Measurements from ENCODE around the gene PCK1. TPM values are rescaled to one million over a fixed set of nuclear protein-coding genes. Genes with fewer than 3 reads are reported as not detected.
A peak's percentile ranks its signal among the peaks of the same experiment; 100 is the strongest.

PCK1 gene
- total and polyA plus RNA-seq, 5 donors: 0.25 to 4.1 (median 0.80) TPM

DNA sequence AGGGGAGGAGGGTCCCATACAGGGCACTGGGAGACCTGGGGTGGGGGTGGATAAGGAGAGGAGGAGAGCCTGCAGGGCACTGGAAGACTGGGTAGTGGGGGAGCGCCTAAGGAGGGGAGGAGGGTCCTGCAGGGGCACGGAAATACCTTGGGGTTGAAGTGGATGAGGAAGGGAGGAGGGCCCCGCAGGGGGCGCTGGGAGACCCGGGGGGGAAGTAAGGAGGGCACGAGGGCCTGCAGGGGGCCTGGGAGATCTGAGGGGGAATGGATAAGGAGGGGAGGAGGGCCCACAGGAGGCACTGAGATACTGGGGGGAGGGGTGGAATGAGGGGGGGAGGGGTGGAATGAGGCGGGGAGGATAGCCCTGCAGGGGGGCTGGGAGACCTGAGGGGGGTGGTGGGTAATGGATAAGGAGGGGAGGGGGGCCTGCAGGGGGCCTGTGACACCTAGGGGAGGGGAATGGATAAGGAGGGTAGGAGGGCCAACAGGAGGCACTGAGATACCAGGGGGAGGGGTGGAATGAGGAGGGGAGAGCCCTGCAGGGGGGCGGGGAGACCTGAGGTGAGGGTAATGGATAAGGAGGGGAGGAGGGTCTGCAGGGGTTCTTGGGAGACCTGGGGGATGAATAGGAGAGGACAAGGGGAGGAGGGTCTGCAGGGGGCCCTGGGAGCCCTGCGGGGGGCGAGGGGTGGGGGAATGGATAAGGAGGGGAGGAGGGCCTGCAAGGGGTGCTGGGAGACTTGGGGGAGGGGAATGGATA is 35.4 kb upstream of the PCK1 start:
- Histone ChIP-seq H3K9me3 (ENCODE audit: control insufficient read depth, low read length) (no peaks in the 10 kb centered on the region), H3K27ac (ENCODE audit: low read length) (no peak overlapping the region), H3K4me3 (ENCODE audit: low read length) (no peak overlapping the region), H3K4me1 (ENCODE audit: control insufficient read depth, insufficient read depth, low read length) (no peaks in the 10 kb centered on the region), H3K27me3 (ENCODE audit: control insufficient read depth, insufficient read depth) (no peaks in the 10 kb centered on the region)
- no peak for DNase-seq
- intact Hi-C loops (cut with DNase I): no loop called here
- ATAC-seq: no peak
- 63% methylated on average over 10 of the region's 10 CpGs for WGBS

DNA sequence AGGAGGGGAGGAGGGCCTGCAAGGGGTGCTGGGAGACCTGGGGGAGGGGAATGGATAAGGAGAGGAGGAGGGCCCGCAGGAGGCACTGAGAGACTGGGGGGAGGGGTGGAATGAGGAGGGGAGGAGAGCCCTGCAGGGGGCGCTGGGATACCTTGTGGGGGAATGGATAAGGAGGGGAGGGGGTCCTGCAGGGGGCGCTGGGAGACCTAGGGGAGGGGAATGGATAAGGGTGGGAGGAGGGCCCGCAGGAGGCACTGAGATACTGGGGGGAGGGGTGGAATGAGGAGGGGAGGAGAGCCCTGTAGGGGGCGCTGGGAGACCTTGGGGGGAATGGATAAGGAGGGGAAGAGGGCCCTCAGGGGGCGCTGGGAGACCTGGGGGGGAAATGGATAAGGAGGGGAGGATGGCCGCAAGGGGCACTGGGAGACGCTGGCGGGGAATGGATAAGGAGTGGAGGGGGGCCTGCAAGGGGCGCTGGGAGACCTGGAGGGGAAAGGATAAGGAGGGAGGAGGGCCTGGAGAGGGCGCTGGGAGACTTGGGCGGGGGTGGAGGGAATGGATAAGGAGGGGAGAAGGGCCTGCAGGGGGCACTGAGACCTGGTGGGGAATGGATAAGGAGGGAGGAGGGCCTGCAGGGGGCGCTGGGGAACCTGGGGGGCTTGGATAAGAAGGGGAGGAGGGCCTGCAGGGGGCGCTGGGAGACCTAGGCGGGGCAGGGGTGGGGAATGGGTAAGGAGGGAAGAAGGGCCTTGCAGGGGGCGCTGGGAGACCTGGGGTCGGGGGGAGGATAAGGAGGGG is 34.6 kb upstream of the PCK1 start:
- DNase-seq: peak in 1 of 3 donors; percentile 56
- WGBS: 65% methylated on average over 17 of the region's 17 CpGs

DNA sequence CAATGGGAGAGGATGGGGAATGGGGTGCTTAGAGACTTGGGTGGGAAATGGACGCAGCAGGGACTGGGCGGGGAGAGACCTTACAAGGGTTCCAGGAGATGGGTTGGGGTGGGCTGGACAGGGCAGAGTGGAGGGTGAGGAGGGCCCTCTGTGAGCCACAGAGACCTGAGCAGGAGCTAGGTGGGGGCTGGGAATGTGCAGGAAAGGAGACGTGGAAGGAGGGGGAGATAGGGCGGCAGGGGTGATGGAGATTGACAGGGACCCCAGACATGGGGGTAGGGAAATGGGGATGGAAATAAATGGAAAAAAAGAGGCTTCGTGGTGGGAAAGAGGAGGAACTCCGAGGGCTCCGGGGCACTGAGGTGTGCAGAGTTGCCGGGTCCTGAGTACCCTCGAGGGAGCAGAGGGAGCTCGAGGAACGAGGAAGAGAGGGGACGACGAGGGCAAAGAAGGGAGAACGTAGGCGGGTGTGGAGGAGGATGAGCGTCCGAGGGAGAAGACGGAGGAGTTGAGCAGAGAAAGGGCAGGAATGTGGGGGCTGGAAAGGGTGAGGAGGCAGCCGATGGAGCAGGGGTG is 33.9 kb upstream of the PCK1 start:
- ATAC-seq (no peak), DNase-seq (no peak)
- WGBS: 44% methylated on average over 19 of the region's 19 CpGs
- H3K4me3 ChIP-seq (ENCODE audit: low read length): no peak overlapping the region
- no peaks in the 10 kb centered on the region for H3K4me1 ChIP-seq (ENCODE audit: control insufficient read depth, insufficient read depth, low read length)
- intact Hi-C loops (cut with DNase I): no loop called here
- no peak overlapping the region for H3K27ac ChIP-seq (ENCODE audit: low read length)
- H3K27me3 ChIP-seq (ENCODE audit: control insufficient read depth, insufficient read depth): no peaks in the 10 kb centered on the region
- H3K9me3 ChIP-seq (ENCODE audit: control insufficient read depth, low read length): no peaks in the 10 kb centered on the region

More for the DNA sequence above, 34.6 kb upstream of the PCK1 start:
- H3K27ac ChIP-seq (ENCODE audit: low read length): no peak overlapping the region
- intact Hi-C loops (cut with DNase I): no loop called here
- H3K9me3 ChIP-seq (ENCODE audit: control insufficient read depth, low read length): no peaks in the 10 kb centered on the region
- no peak overlapping the region for H3K4me3 ChIP-seq (ENCODE audit: low read length)
- no peaks in the 10 kb centered on the region for H3K4me1 ChIP-seq (ENCODE audit: control insufficient read depth, insufficient read depth, low read length)
- H3K27me3 ChIP-seq (ENCODE audit: control insufficient read depth, insufficient read depth): no peaks in the 10 kb centered on the region
- ATAC-seq: peak in 1 of 2 donors; percentile 14

DNA sequence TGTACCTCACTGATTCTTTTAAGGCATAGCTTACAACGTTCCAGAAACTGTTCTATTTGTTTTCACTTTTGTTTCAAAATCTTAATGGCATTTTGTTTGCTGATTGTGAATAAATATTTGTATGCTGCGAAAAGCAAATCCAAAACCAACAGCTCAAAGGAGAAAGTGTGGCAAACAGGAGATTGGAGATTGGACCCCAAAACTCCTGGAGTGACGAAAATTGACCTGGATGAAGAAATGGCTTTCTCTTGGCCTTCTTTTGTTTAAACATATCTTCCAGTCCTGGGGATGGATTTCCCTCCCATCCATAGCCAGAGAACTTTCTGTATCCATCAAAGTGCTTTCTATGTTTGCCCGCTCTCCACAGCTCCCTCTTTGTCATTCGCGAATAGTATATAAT is 33.2 kb upstream of the PCK1 start:
- ATAC-seq (no peak), DNase-seq (no peak)
- 83% methylated on average over 6 of the region's 6 CpGs for WGBS
- Histone ChIP-seq H3K9me3 (ENCODE audit: control insufficient read depth, low read length) (no peaks in the 10 kb centered on the region), H3K27me3 (ENCODE audit: control insufficient read depth, insufficient read depth) (no peaks in the 10 kb centered on the region), H3K4me1 (ENCODE audit: control insufficient read depth, insufficient read depth, low read length) (no peaks in the 10 kb centered on the region), H3K4me3 (ENCODE audit: low read length) (no peak overlapping the region), H3K27ac (ENCODE audit: low read length) (no peak overlapping the region)
- intact Hi-C loops (cut with DNase I): no loop called here

DNA sequence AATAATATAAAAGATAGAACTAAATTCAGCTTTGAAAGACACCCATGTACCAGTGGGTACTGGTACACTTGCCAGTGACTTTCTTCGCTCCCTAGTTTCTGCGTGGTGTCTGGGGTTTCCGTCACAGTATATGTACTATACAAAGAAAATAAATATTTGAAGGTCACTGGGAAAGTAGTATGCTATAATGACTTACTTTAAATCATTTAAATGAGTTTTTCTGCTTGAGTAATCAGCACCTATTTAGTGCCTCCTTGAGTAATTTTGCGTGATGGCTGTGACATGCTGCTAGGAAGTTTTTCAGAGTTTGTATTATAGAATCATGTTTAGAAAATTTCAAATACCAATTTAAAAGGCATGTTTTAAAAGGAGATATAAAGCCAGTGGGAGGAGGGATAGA is 32.8 kb upstream of the PCK1 start:
- intact Hi-C loops (cut with DNase I): no loop called here
- ATAC-seq (no peak), DNase-seq (no peak)
- Histone ChIP-seq H3K9me3 (ENCODE audit: control insufficient read depth, low read length) (no peaks in the 10 kb centered on the region), H3K27ac (ENCODE audit: low read length) (no peak overlapping the region), H3K4me3 (ENCODE audit: low read length) (no peak overlapping the region), H3K27me3 (ENCODE audit: control insufficient read depth, insufficient read depth) (no peaks in the 10 kb centered on the region), H3K4me1 (ENCODE audit: control insufficient read depth, insufficient read depth, low read length) (no peaks in the 10 kb centered on the region)
- WGBS: 94% methylated on average over 4 of the region's 4 CpGs

DNA sequence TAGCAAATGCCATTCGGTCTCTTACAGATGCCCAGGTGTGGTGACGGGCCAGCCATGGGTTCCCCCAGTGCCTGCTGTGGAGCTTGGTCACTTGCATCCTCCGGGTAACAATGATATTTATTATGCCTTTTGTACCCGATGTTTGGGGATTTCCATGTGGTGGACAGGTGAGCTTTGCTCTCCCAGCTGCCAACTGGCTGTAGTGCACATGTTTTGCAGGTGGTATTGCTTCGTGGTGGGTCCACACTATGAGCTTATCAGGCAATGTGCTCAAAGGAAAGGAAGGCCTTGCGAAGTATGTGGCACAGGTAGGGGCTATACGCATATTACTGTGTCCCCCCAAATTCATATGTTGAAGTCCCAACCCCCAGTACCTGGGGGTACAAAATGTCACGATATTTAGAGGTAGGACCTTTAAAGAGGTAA is 31.7 kb upstream of the PCK1 start:
- DNase-seq: no peak
- Histone ChIP-seq H3K4me1 (ENCODE audit: control insufficient read depth, insufficient read depth, low read length) (no peaks in the 10 kb centered on the region), H3K27ac (ENCODE audit: low read length) (no peak overlapping the region), H3K4me3 (ENCODE audit: low read length) (no peak overlapping the region), H3K9me3 (ENCODE audit: control insufficient read depth, low read length) (no peaks in the 10 kb centered on the region), H3K27me3 (ENCODE audit: control insufficient read depth, insufficient read depth) (no peaks in the 10 kb centered on the region)
- no peak for ATAC-seq
- WGBS: 91% methylated on average over 8 of the region's 8 CpGs
- intact Hi-C loops (cut with DNase I): no loop called here

DNA sequence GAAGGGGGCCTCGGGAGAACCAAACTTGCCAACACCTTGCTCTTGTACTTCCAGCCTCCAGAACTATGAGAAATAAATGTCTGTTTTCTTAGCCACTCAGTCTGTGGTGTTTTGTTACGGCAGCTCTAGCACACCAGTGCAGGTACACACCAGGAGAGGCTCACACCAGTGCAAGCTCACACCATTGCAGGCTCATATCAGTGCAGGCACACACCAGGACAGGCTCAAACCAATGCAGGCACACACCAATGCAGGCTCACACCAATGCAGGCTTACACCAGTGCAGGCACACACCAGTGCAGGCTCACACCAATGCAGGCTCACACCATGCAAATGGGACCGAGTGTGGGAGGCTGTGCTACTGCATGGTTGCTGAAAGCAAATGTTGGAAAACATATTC is 31.1 kb upstream of the PCK1 start:
- no peak for DNase-seq
- H3K27me3 ChIP-seq (ENCODE audit: control insufficient read depth, insufficient read depth): no peaks in the 10 kb centered on the region
- H3K4me3 ChIP-seq (ENCODE audit: low read length): no peak overlapping the region
- no peaks in the 10 kb centered on the region for H3K9me3 ChIP-seq (ENCODE audit: control insufficient read depth, low read length)
- ATAC-seq: no peak
- 84% methylated on average over 3 of the region's 3 CpGs for WGBS
- intact Hi-C loops (cut with DNase I): no loop called here
- H3K4me1 ChIP-seq (ENCODE audit: control insufficient read depth, insufficient read depth, low read length): no peaks in the 10 kb centered on the region
- no peak overlapping the region for H3K27ac ChIP-seq (ENCODE audit: low read length)

DNA sequence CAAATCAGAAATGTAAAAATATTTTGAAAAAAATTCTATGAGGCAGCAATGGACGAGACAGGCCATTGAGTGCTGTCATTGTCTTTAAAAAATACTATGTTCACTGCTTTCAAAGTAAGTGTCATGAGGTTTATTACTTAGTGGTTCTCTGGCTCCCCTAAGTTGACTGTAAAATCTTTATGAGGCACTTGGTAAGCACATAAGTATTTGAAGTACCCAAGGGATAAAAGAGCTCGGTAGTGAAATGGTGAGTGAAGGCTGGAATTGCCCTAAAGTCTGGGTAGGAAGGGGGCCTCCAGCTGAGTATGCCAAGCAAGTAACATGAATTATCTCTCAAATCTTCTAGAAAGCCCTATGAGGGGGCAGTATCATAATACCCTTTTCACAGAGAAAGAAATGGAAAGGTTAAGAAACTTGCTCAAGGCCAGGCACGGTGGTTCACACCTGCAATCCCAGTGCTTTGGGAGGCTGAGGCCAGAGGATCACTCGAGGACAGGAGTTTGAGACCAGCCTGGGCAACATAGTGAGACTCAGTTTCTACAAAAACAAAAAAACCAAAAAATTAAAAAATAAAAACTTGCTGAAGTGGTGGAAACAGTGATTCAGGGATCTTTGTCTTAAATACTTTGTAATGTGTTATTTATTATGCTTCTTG is 30.5 kb upstream of the PCK1 start:
- intact Hi-C loops (cut with DNase I): no loop called here
- WGBS: 78% methylated on average over 4 of the region's 4 CpGs
- H3K4me3 ChIP-seq (ENCODE audit: low read length): no peak overlapping the region

DNA sequence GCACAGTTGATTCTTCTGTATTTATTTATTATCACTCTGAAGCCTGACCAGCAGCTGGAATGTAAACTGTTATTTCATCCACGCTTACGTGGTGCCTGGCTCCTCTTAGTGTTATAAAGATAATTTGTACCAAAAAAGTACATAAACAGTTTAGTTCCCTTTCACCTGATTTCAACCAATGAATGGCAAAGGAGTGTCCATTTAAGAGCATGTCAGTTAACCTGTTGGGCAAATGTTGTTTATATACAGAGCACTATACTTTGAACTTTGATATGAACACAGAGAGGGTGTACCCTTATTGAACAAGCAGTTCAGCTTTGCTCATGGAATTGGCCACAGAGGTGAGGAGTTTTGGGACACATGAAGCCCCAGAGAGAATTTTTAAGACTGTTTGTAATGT is 28.8 kb upstream of the PCK1 start:
- intact Hi-C loops (cut with DNase I): no loop called here
- no peak overlapping the region for H3K4me3 ChIP-seq (ENCODE audit: low read length)
- H3K27ac ChIP-seq (ENCODE audit: low read length): no peak overlapping the region
- DNase-seq (no peak), ATAC-seq (no peak)
- 75% methylated on average over 2 of the region's 2 CpGs for WGBS
- H3K4me1 ChIP-seq (ENCODE audit: control insufficient read depth, insufficient read depth, low read length): no peaks in the 10 kb centered on the region
- no peaks in the 10 kb centered on the region for H3K27me3 ChIP-seq (ENCODE audit: control insufficient read depth, insufficient read depth)
- peaks cover 2% of the 10 kb centered on the region for H3K9me3 ChIP-seq (ENCODE audit: control insufficient read depth, low read length)

More for the DNA sequence above, 30.5 kb upstream of the PCK1 start:
- Histone ChIP-seq H3K27ac (ENCODE audit: low read length) (no peak overlapping the region), H3K27me3 (ENCODE audit: control insufficient read depth, insufficient read depth) (no peaks in the 10 kb centered on the region), H3K9me3 (ENCODE audit: control insufficient read depth, low read length) (no peaks in the 10 kb centered on the region), H3K4me1 (ENCODE audit: control insufficient read depth, insufficient read depth, low read length) (no peaks in the 10 kb centered on the region)
- DNase-seq (no peak), ATAC-seq (no peak)

DNA sequence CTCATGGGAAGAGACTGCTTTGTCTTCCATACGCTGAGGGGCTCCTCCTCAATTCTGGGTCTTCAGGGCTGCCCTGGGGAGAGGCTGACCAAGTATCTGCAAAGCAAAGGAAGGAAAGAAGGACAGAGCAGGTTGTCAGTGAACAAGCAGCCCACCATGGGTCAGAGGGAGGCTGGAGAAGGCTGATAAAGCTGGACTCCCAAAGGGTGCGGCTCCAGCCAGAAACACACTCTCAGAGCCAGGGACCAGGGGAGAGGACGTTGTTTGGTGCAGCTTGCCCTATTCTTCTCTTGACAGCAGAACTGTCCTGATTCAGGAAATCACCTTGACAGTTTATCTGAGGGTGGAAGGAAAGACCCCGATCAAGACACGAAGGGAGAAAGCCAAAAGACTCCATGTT is 25.6 kb upstream of the PCK1 start:
- DNase-seq: no peak
- H3K27me3 ChIP-seq (ENCODE audit: control insufficient read depth, insufficient read depth): no peaks in the 10 kb centered on the region
- intact Hi-C loops (cut with DNase I): no loop called here
- H3K4me1 ChIP-seq (ENCODE audit: control insufficient read depth, insufficient read depth, low read length): no peaks in the 10 kb centered on the region
- peaks cover 7% of the 10 kb centered on the region for H3K9me3 ChIP-seq (ENCODE audit: control insufficient read depth, low read length)
- 74% methylated on average over 5 of the region's 5 CpGs for WGBS
- H3K4me3 ChIP-seq (ENCODE audit: low read length): no peak overlapping the region
- no peak overlapping the region for H3K27ac ChIP-seq (ENCODE audit: low read length)
- ATAC-seq: no peak

All from right cardiac atrium (tissue), 5 donors.